Common myeloid progenitor, CD34-positive (primary cell): ENCODE data around the gene MCF2L.

Experiments used
- CTCF ChIA-PET: fragments of 350-600 bp; sonication (Branson Sonifier 250); formaldehyde crosslinking; loops from one replicate; lab custom pipeline; 2021; ENCODE audit warnings: antibody characterized with exemption; lab: Charles Lee
- POLR2A ChIA-PET: fragments of 350-600 bp; sonication (Branson Sonifier 250); formaldehyde crosslinking; loops from one replicate; lab custom pipeline; 2021; ENCODE audit warnings: antibody characterized with exemption; lab: Charles Lee
- DNase-seq, 3 donors: peaks; one replicate each; pipeline versions ENCODE4 v3.0.0 to v3.0.0-alpha.2; 2013
- H3K27ac ChIP-seq, 2 experiments: 1 replicate in 1 of 2; 2 replicates in 1 of 2; pipeline ENCODE4 v1.7.0; 2013; ENCODE audit warnings: inconsistent platforms in 2 of 2, low read length in 2 of 2, mild to moderate bottlenecking in 2 of 2, low read depth in 1 of 2, moderate library complexity in 1 of 2; ENCODE audit not compliant: severe bottlenecking in 2 of 2, insufficient read depth in 1 of 2, poor library complexity in 1 of 2
- H3K27me3 ChIP-seq, 5 experiments: replicated peaks in 2 of 5; 1 replicate in 3 of 5; 2 replicates in 2 of 5; pipeline versions ENCODE4 v1.6.1 to v1.7.0; 2013; ENCODE audit warnings: low read length in 4 of 5, mild to moderate bottlenecking in 2 of 5, moderate library complexity in 2 of 5, inconsistent platforms in 1 of 5; ENCODE audit not compliant: insufficient read depth in 5 of 5, control insufficient read depth in 4 of 5
- H3K36me3 ChIP-seq, 4 experiments: 1 replicate in 2 of 4; 2 replicates in 2 of 4; pipeline versions ENCODE4 v1.6.1 to v1.7.0; 2013; ENCODE audit warnings: low read length in 3 of 4, control low read depth in 1 of 4, mild to moderate bottlenecking in 1 of 4; ENCODE audit not compliant: control insufficient read depth in 4 of 4, insufficient read depth in 4 of 4
- H3K4me1 ChIP-seq, 4 experiments: 1 replicate in 3 of 4; 2 replicates in 1 of 4; pipeline versions ENCODE4 v1.6.1 to v1.7.1; 2013; ENCODE audit warnings: low read length in 3 of 4, mild to moderate bottlenecking in 3 of 4, control low read depth in 1 of 4, inconsistent platforms in 1 of 4, moderate library complexity in 1 of 4; ENCODE audit not compliant: control insufficient read depth in 4 of 4, insufficient read depth in 4 of 4; ENCODE audit errors: control extremely low read depth in 1 of 4
- H3K4me3 ChIP-seq, 7 experiments: 1 replicate in 4 of 7; 2 replicates in 3 of 7; pipeline versions ENCODE4 v1.5.1 to v1.7.0; 2013; ENCODE audit warnings: mild to moderate bottlenecking in 7 of 7, low read length in 6 of 7, moderate library complexity in 6 of 7, inconsistent platforms in 2 of 7, low read depth in 2 of 7, control low read depth in 1 of 7; ENCODE audit not compliant: insufficient read depth in 4 of 7, control insufficient read depth in 1 of 7; ENCODE audit errors: extremely low read depth in 1 of 7
- H3K9me3 ChIP-seq, 5 experiments: 1 replicate in 4 of 5; 2 replicates in 1 of 5; pipeline versions ENCODE4 v1.6.1 to v1.7.1; 2013; ENCODE audit warnings: low read length in 4 of 5, mild to moderate bottlenecking in 2 of 5, inconsistent platforms in 1 of 5, low read depth in 1 of 5, moderate library complexity in 1 of 5; ENCODE audit not compliant: control insufficient read depth in 4 of 5, insufficient read depth in 2 of 5; ENCODE audit errors: control extremely low read depth in 1 of 5
- WGBS: methylation state at CpG from one replicate; pipeline ENCODE4 v1.1.5; 2013; ENCODE audit not compliant: insufficient coverage; 5-methylcytosine and 5-hydroxymethylcytosine counted together

The MCF2L gene

DNA sequence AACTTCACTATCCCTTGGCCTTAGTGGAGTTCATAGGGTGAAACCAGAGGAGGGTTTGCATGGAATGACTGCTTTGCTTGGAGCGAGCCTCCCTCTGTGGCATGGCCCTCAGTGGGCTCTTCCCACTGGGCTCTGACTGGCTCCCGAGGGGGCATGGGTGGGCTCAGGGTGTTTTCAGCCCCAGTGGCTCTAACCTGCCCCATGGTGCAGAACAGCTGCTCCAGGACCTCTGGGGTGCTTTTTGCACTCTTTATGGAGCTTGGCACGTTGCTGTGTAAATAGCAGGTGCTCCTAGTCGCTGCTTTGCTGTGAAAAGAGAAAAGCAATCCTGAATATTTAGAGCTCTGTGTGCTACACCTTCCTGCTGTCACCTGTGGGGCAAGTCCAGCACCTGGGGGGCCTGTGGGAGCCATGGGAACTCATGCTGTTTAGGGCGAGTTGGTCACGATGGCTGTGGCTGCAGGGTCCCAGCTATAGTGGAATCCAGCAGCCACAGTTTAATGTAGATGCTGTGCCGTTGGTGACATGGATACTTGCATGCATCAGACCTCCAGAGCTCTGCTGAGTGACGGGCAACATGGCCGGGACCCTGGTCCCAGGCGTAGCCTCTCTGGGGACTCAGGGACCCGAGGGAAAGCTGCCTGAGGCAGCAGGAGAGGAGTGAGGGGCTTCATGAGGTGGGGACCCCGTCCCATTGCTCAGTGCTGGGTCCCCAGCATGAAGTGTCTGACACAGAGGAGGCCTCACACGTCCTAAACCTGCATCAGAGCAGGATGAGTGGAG, 14.3 kb upstream of the MCF2L start:
- WGBS = 92% methylated on average over 13 of the region's 13 CpGs
- Histone ChIP-seq H3K4me3 (no peak overlapping the region), H3K4me1 (no peaks in the 10 kb centered on the region), H3K36me3 (no peaks in the 10 kb centered on the region), H3K27me3 (peaks cover 0 to 4% (median 2%) of the 10 kb centered on the region in 5 experiments), H3K27ac (no peak overlapping the region), H3K9me3 (no peaks in the 10 kb centered on the region)
- POLR2A ChIA-PET = no interaction called here
- no peak for DNase-seq
- CTCF ChIA-PET = interaction anchor here (1.7 kb wide), 1 partner anchor 15 kb away, joined by 5 read pairs; the partner anchor contains the start of gene MCF2L

DNA sequence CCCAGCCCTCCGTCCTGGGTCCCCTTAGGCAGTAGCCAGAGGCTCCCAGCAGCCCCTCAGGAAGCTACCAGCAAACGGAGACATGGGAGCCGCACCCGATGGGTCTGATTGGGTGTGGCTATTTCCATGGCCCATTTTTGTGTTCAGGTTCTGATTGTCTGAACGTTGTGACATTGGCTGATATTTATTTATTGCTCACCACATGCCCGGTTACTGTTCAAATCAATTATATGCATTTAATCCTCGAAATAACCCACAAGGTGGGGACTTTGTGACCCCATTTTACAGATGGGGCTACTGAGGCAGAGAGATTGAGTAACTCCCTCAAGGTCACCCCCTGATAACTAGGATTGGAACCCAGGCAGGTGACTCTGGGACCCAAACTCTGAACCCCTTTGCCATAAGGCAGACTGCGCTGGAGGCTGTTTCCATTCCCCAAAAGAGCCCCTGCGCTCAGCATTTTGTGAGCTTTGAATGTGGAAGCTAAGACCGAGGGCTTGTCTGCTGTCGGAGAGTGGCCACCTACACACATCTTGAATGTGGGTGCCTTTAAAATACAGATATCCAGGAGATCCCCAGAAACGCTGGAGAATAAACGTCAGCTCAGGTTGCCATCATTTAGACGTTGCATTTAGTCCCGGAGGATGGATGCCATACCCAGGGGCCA, 13.6 kb upstream of the MCF2L start:
- CTCF ChIA-PET = interaction anchor here (1.7 kb wide), 1 partner anchor 15 kb away, joined by 5 read pairs; the partner anchor contains the start of gene MCF2L

DNA sequence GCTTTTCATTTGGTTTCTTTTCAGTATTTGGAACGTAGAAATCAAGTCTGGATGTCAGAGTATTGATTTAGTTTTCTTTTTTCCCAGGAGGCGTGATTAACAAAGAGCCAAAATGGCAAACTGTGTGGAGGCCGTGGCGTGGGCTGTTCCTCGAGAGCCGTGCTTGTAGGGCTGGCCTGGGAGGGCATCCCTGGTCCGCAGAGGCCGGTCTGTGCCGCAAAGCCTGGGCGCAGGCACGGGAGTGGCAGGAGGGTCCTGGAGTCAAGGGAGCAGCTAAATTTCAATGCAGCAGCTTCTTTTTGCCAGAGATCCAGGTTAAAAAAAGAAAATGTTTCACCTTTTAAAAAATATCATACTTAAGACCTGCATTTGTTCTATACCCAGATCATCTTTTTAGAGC, 13.1 kb upstream of the MCF2L start:
- H3K4me1 ChIP-seq = no peaks in the 10 kb centered on the region
- no peaks in the 10 kb centered on the region for H3K36me3 ChIP-seq
- no peaks in the 10 kb centered on the region for H3K9me3 ChIP-seq
- H3K4me3 ChIP-seq = no peak overlapping the region
- H3K27ac ChIP-seq = no peak overlapping the region
- no peak for DNase-seq
- POLR2A ChIA-PET = no interaction called here
- H3K27me3 ChIP-seq = peaks cover 0 to 2% (median 0%) of the 10 kb centered on the region in 5 experiments
- CTCF ChIA-PET = interaction anchor here (1.7 kb wide), 1 partner anchor 14 kb away, joined by 5 read pairs; the partner anchor contains the start of gene MCF2L
- WGBS = 98% methylated on average over 11 of the region's 11 CpGs

More for the DNA sequence above, 13.6 kb upstream of the MCF2L start:
- no peak for DNase-seq
- Histone ChIP-seq H3K36me3 (no peaks in the 10 kb centered on the region), H3K27ac (no peak overlapping the region), H3K4me1 (no peaks in the 10 kb centered on the region), H3K4me3 (no peak overlapping the region), H3K27me3 (peaks cover 0 to 4% (median 0%) of the 10 kb centered on the region in 5 experiments), H3K9me3 (no peaks in the 10 kb centered on the region)
- whole genome bisulfite sequencing = 97% methylated on average over 15 of the region's 15 CpGs
- POLR2A ChIA-PET = no interaction called here

DNA sequence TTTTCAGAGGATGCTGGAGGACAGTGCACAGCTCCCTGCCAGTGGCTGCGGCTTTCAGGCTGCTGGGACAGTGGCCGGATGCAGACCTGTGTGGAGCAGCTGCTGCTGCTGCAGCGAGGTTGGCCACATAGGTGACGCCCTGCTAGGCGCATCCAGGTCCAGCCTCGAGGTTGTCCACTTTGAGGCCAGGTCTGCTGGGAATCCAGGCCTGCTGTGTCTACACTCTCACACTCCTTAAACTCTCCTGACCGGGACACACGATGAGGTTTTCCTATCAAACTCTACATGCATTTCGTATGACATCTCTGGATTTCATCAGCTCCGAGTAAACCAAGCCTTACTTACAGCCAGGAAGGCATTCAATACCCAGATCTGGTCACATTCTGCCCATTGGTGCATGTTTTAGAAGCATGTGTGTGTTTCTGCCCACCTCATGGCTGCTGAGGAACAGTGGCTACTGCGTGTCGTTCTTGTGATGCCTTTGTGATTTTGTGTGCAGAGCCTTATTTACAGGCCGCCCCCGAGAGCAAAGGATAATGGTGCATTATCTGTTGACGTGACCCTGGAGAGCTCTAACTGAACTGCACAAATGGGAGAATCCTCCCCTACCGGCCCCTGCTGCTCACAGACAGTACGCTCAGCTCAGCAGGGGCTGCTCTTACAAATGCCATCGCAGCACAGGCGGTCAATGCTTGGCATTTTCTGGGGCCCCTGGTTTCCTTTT, 12.3 kb upstream of the MCF2L start:
- ChIA-PET CTCF (interaction anchor here (1.0 kb wide), 1 partner anchor 11 kb away, joined by 3 read pairs; no protein-coding TSS in a partner anchor), POLR2A (no interaction called here)
- DNase-seq = no peak
- Histone ChIP-seq H3K27me3 (peaks cover 0 to 2% (median 0%) of the 10 kb centered on the region in 5 experiments), H3K36me3 (no peaks in the 10 kb centered on the region), H3K4me1 (no peaks in the 10 kb centered on the region), H3K9me3 (no peaks in the 10 kb centered on the region), H3K27ac (no peak overlapping the region), H3K4me3 (no peak overlapping the region)
- WGBS = 98% methylated on average over 15 of the region's 19 CpGs

DNA sequence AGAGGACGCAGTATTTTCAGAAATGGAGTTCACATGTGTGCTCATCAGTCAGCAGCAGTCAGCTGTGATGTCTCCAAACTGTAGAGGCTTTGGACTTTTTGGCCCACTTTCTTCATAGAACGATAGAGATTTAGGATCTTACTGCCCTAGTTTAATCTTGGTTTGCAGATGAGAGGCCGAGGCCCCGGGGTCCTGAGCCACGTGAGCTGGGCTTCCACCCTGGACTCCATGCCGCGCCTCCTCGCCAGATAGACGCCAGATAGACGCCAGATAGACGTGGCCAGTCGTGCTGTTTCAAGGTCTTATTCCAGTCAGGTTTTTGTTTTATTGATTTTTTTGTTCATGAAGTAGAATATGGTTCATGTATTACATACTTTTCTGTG, 11.7 kb upstream of the MCF2L start:
- 98% methylated on average over 12 of the region's 12 CpGs for WGBS
- CTCF ChIA-PET = interaction anchor here (1.0 to 1.6 kb wide), 2 partner anchors 11 to 72 kb away, joined by 3 to 5 read pairs; no protein-coding TSS in a partner anchor
- Histone ChIP-seq H3K27me3 (peaks cover 0 to 2% (median 0%) of the 10 kb centered on the region in 5 experiments), H3K4me3 (no peak overlapping the region), H3K36me3 (no peaks in the 10 kb centered on the region), H3K27ac (no peak overlapping the region), H3K9me3 (no peaks in the 10 kb centered on the region), H3K4me1 (no peaks in the 10 kb centered on the region)
- POLR2A ChIA-PET = no interaction called here
- DNase-seq = no peak

DNA sequence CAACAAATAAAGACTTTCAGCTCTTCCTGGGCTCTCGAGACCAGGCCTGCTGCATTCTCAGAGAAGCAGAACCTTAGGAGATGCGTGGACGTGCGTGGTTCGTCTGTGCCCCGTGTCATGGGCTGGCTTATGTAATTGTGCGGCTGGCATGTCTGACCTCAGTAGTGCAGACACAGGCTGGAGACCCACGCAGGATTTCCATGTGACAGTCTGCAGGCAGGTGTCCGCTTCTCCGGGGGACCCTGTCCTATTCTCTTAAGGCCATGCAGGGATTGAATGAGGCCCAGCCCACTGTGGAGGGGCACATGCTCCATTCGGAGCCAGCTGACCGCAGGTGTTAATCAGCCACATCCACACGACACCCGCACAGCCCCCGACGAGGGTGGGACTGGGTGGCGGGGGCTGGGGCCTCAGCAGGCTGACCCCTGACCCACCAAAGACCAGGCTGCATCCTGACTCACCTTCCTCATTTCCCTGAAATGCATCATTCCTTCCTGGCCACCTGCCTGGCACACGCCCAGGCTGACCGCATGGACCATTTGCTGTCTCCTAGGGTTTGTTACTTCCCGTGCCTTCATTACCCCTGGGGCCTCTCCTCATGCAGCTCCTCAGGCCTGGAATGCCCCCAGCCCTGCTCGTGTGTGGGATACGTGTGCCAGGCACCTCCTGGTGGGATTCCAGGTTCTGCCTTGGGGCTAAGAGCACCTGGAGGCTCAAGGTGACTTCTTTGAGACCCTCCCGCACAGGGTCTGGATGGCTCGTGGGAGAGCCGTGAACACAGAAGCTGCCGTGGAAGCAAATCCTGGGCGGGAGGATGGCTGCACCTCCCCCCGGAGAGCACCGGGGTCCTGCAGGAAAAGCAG, 10.7 kb upstream of the MCF2L start:
- Histone ChIP-seq H3K36me3 (no peaks in the 10 kb centered on the region), H3K27me3 (no peaks in the 10 kb centered on the region), H3K27ac (no peak overlapping the region), H3K9me3 (no peaks in the 10 kb centered on the region), H3K4me3 (no peak overlapping the region), H3K4me1 (no peaks in the 10 kb centered on the region)
- ChIA-PET CTCF (interaction anchor here (1.6 kb wide), 1 partner anchor 71 kb away, joined by 5 read pairs; no protein-coding TSS in a partner anchor), POLR2A (no interaction called here)
- WGBS = 92% methylated on average over 29 of the region's 29 CpGs
- no peak for DNase-seq
